Trophoblast cell (in vitro differentiated cells and primary cell): ENCODE measurements around the gene GARNL3.

Experiments used
- DNase-seq, 2 donors: peaks; one replicate each; pipeline ENCODE4 v3.0.0-alpha.2; 2016
- H2AFZ ChIP-seq: 2 replicates; pipeline ENCODE4 v1.6.1; 2013; ENCODE audit warnings: low read length, moderate library complexity, mild to moderate bottlenecking; ENCODE audit not compliant: insufficient read depth, poor library complexity
- H2AK5ac ChIP-seq: 2 replicates; pipeline ENCODE4 v1.6.1; 2013; ENCODE audit warnings: mild to moderate bottlenecking, low read length
- H2BK120ac ChIP-seq: 2 replicates; pipeline ENCODE4 v1.6.1; 2013; ENCODE audit warnings: low read length, mild to moderate bottlenecking, moderate library complexity; ENCODE audit not compliant: insufficient read depth, poor library complexity
- H2BK12ac ChIP-seq: 2 replicates; pipeline ENCODE4 v1.6.1; 2013; ENCODE audit warnings: mild to moderate bottlenecking, low read length, moderate library complexity
- H2BK5ac ChIP-seq: 2 replicates; pipeline ENCODE4 v1.6.1; 2013; ENCODE audit warnings: low read length, low read depth, moderate library complexity, mild to moderate bottlenecking; ENCODE audit not compliant: poor library complexity
- H3K14ac ChIP-seq: 2 replicates; pipeline ENCODE4 v1.6.1; 2013; ENCODE audit warnings: mild to moderate bottlenecking, low read length
- H3K18ac ChIP-seq: 2 replicates; pipeline ENCODE4 v1.6.1; 2013; ENCODE audit warnings: mild to moderate bottlenecking, low read length
- H3K23ac ChIP-seq: 2 replicates; pipeline ENCODE4 v1.6.1; 2013; ENCODE audit warnings: low read length
- H3K27ac ChIP-seq: 2 replicates; pipeline ENCODE4 v1.5.1; 2013; ENCODE audit warnings: low read depth, mild to moderate bottlenecking, inconsistent platforms, low read length, moderate library complexity
- H3K27me3 ChIP-seq: 2 replicates; pipeline ENCODE4 v1.6.1; 2013; ENCODE audit warnings: inconsistent platforms, mild to moderate bottlenecking, low read length, moderate library complexity; ENCODE audit not compliant: insufficient read depth
- H3K36me3 ChIP-seq, 2 experiments: 1 replicate in 1 of 2; 2 replicates in 1 of 2; pipeline ENCODE4 v1.6.1; 2013; ENCODE audit warnings: low read length in 2 of 2, mild to moderate bottlenecking in 2 of 2, moderate library complexity in 1 of 2; ENCODE audit not compliant: insufficient read depth in 2 of 2, control insufficient read depth in 1 of 2
- H3K4ac ChIP-seq: 2 replicates; pipeline ENCODE4 v1.6.1; 2013; ENCODE audit warnings: low read depth, mild to moderate bottlenecking, low read length, moderate library complexity
- H3K4me1 ChIP-seq, 2 experiments: 1 replicate in 1 of 2; 2 replicates in 1 of 2; pipeline ENCODE4 v1.6.1; 2013; ENCODE audit warnings: low read length in 2 of 2, mild to moderate bottlenecking in 2 of 2, moderate library complexity in 1 of 2; ENCODE audit not compliant: insufficient read depth in 2 of 2, control insufficient read depth in 1 of 2
- H3K4me2 ChIP-seq: 2 replicates; pipeline ENCODE4 v1.6.1; 2013; ENCODE audit warnings: inconsistent platforms, mild to moderate bottlenecking, low read length, moderate library complexity
- H3K4me3 ChIP-seq: 2 replicates; pipeline ENCODE4 v1.5.1; 2013; ENCODE audit warnings: mild to moderate bottlenecking, low read depth, low read length, inconsistent platforms
- H3K79me1 ChIP-seq: one replicate; pipeline ENCODE4 v1.6.1; 2013; ENCODE audit warnings: low read length
- H3K79me2 ChIP-seq: 2 replicates; pipeline ENCODE4 v1.6.1; 2013; ENCODE audit warnings: low read length, mild to moderate bottlenecking; ENCODE audit not compliant: control insufficient read depth, insufficient read depth, poor library complexity
- H3K9ac ChIP-seq: 2 replicates; pipeline ENCODE4 v1.6.1; 2013; ENCODE audit warnings: mild to moderate bottlenecking, low read length
- H3K9me3 ChIP-seq: 2 replicates; pipeline ENCODE4 v1.6.1; 2013; ENCODE audit warnings: low read depth, mild to moderate bottlenecking, control low read depth, inconsistent platforms, low read length; ENCODE audit not compliant: insufficient read depth
- H4K12ac ChIP-seq: 2 replicates; pipeline ENCODE4 v1.6.1; 2013; ENCODE audit warnings: low read depth, mild to moderate bottlenecking, low read length, moderate library complexity
- H4K8ac ChIP-seq: 2 replicates; pipeline ENCODE4 v1.6.1; 2013; ENCODE audit warnings: low read depth, mild to moderate bottlenecking, low read length, moderate library complexity
- H4K91ac ChIP-seq: one replicate; pipeline ENCODE4 v1.6.1; 2013; ENCODE audit warnings: low read depth, mild to moderate bottlenecking, low read length, moderate library complexity
- WGBS: extraction: QIAGEN DNeasy Blood & Tissue Kit; methylation state at CpG from one replicate; pipeline ENCODE4 v1.1.7; 2013; ENCODE audit warnings: missing lambda C conversion rate; ENCODE audit not compliant: insufficient read length, insufficient coverage; ENCODE audit errors: extremely low coverage; 5-methylcytosine and 5-hydroxymethylcytosine counted together

Gene GARNL3

DNA sequence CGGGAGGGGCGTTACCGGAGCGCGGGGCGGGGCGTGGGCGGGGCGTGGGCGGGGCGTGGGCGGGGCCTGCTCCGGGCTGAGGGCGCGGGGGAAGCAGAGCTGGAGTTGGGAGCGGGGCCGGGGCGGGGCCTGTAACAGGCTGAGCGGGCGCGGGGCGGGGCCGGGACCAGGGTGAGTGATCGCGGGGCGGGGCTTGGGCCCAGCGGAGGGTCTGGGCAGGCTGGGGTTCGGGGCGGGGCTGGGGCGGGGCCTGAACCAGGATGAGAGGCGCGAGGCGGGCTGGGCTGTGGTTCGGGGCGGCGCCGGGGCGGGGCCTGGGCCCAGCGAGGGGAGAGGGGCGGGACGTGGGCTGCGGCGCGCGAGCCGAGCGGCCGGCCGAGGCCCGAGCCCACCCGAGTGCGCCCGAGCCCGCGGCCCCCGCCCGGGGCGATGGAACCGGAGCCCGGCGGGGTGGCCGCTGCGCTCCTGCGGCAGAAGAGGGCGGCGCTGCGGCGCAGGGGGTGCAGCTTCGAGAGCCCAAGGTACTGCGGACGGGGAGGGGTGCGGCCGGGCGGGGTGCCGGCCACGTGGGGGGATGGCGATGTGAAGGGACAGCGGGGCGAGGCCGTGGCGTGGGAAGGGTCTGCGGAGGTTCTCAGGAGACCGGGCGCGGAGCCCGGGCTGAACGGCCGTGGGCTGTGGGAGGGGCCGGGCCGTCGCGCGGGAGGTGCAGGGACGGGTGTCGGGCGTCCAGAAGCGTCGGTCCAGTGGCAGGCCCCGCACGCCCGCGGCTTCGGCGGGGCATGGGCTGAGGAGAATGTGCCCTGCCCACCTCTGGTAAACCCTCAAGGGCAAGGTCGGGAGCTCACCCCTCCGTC lies 39.5 kb upstream of the GARNL3 start:
- H4K8ac ChIP-seq: no peak overlapping the region
- H2AK5ac ChIP-seq: no peak overlapping the region
- no peak overlapping the region for H3K18ac ChIP-seq
- H3K14ac ChIP-seq: peak overlapping the region; percentile 50
- H3K23ac ChIP-seq: no peak overlapping the region
- no CpG with 5 or more reads among the region's 106 CpGs for WGBS
- H3K4ac ChIP-seq: no peak overlapping the region
- H2BK120ac ChIP-seq: peak overlapping the region; percentile 11
- H2BK5ac ChIP-seq: no peak overlapping the region
- peaks cover 6% of the 10 kb centered on the region for H3K79me1 ChIP-seq
- H3K27ac ChIP-seq: no peak overlapping the region
- H3K27me3 ChIP-seq: peaks cover 6% of the 10 kb centered on the region
- H2AFZ ChIP-seq: peak overlapping the region; percentile 73
- no peaks in the 10 kb centered on the region for H3K36me3 ChIP-seq
- H3K4me2 ChIP-seq: peak overlapping the region; percentile 85
- H4K91ac ChIP-seq: peak overlapping the region; percentile 45
- H3K4me3 ChIP-seq: peak overlapping the region; percentile 69
- DNase-seq: peak; percentile 78 to 86
- peak overlapping the region; percentile 12 for H4K12ac ChIP-seq
- H3K4me1 ChIP-seq: peaks cover 3 to 15% of the 10 kb centered on the region in 2 experiments
- H3K79me2 ChIP-seq: peaks cover 2% of the 10 kb centered on the region
- H3K9me3 ChIP-seq: peaks cover 4% of the 10 kb centered on the region
- no peak overlapping the region for H3K9ac ChIP-seq
- H2BK12ac ChIP-seq: no peak overlapping the region

DNA sequence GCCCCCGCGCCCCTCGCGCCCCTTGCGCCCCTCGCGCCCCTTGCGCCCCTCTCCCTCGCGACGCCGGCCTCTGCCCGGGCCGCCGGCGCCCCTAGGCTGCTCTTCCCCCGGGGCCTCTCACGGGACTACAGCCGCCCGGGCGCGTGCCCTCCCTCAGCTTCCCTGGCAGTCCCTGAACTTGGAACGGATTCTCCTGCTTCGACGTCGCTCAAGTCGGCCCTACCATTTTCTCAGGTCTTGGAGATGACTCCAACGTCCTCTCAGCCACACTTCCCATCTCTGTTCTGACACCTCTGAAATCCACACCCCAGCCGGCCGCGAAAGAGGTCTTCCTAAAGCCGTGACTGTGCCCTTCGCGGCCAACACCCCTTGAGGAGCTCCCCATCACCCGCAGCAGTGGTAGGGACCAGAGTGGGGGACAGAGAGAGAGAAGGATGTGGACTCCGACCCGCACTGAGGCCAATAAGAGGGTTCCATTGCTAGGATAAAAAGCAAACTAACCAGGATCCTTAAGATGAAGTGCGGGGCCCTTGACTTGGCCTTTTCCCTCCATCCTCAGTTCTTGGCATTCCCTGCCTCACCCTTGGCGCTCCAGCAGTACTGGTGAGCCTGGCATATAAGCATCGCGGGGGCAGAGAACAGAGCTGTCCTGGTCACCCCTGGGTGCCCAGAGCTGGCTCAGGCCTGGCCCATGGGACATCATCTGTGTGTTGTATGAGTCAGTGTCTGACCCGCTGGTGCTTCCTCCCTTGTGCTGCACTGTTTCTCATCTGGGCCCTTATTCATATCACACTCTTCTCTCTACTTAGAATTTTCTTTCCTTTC lies 38.6 kb upstream of the GARNL3 start:
- H3K36me3 ChIP-seq: no peaks in the 10 kb centered on the region
- no peak overlapping the region for H2BK12ac ChIP-seq
- no peak overlapping the region for H2BK5ac ChIP-seq
- no CpG with 5 or more reads among the region's 42 CpGs for WGBS
- H2AK5ac ChIP-seq: no peak overlapping the region
- H3K14ac ChIP-seq: no peak overlapping the region
- no peak overlapping the region for H3K27ac ChIP-seq
- no peak overlapping the region for H3K9ac ChIP-seq
- H3K9me3 ChIP-seq: peaks cover 4% of the 10 kb centered on the region
- DNase-seq: no peak
- peaks cover 3 to 15% of the 10 kb centered on the region in 2 experiments for H3K4me1 ChIP-seq
- H2AFZ ChIP-seq: no peak overlapping the region
- H3K79me1 ChIP-seq: peaks cover 6% of the 10 kb centered on the region
- peaks cover 6% of the 10 kb centered on the region for H3K27me3 ChIP-seq
- H3K18ac ChIP-seq: no peak overlapping the region
- H3K23ac ChIP-seq: no peak overlapping the region
- no peak overlapping the region for H4K12ac ChIP-seq
- H3K4me2 ChIP-seq: peak overlapping the region; percentile 75
- H3K4ac ChIP-seq: no peak overlapping the region
- no peak overlapping the region for H4K8ac ChIP-seq
- peak overlapping the region; percentile 2 for H3K4me3 ChIP-seq
- H2BK120ac ChIP-seq: no peak overlapping the region
- H4K91ac ChIP-seq: no peak overlapping the region
- H3K79me2 ChIP-seq: peaks cover 2% of the 10 kb centered on the region

GRCh38 chr9:127229691-127230417 lies 34.7 kb upstream of the GARNL3 start:
- Histone ChIP-seq H3K79me2 (no peaks in the 10 kb centered on the region), H3K4me2 (no peak overlapping the region), H2AFZ (no peak overlapping the region), H2BK120ac (no peak overlapping the region), H3K4ac (no peak overlapping the region), H3K9me3 (no peaks in the 10 kb centered on the region), H2BK12ac (no peak overlapping the region), H3K4me1 (peaks cover 0 to 6% of the 10 kb centered on the region in 2 experiments), H3K27ac (no peak overlapping the region), H3K23ac (no peak overlapping the region), H3K79me1 (peaks cover 3% of the 10 kb centered on the region), H4K8ac (no peak overlapping the region), H3K36me3 (no peaks in the 10 kb centered on the region), H3K9ac (no peak overlapping the region), H3K14ac (no peak overlapping the region), H2AK5ac (no peak overlapping the region), H4K12ac (no peak overlapping the region), H3K27me3 (peaks cover 6% of the 10 kb centered on the region), H2BK5ac (no peak overlapping the region), H4K91ac (no peak overlapping the region), H3K4me3 (no peak overlapping the region), H3K18ac (no peak overlapping the region)
- DNase-seq: no peak
- WGBS: no CpG with 5 or more reads among the region's 4 CpGs

- no peaks in the 10 kb centered on the region for H3K36me3 ChIP-seq
- no peak overlapping the region for H4K12ac ChIP-seq
- no peak overlapping the region for H4K91ac ChIP-seq
- no peak overlapping the region for H2BK12ac ChIP-seq
- H3K4me3 ChIP-seq: no peak overlapping the region
- DNase-seq: no peak
- no peak overlapping the region for H2BK120ac ChIP-seq
- H3K4me1 ChIP-seq: no peaks in the 10 kb centered on the region
- no peak overlapping the region for H3K4ac ChIP-seq
- H3K9me3 ChIP-seq: no peaks in the 10 kb centered on the region
- no CpG with 5 or more reads among the region's 3 CpGs for WGBS
- H3K79me2 ChIP-seq: no peaks in the 10 kb centered on the region
- H3K27me3 ChIP-seq: no peaks in the 10 kb centered on the region
- no peak overlapping the region for H2AFZ ChIP-seq
- no peaks in the 10 kb centered on the region for H3K79me1 ChIP-seq
- no peak overlapping the region for H2BK5ac ChIP-seq
- no peak overlapping the region for H3K9ac ChIP-seq
- H2AK5ac ChIP-seq: no peak overlapping the region
- no peak overlapping the region for H3K14ac ChIP-seq
- H3K4me2 ChIP-seq: no peak overlapping the region
- no peak overlapping the region for H3K27ac ChIP-seq
- no peak overlapping the region for H3K23ac ChIP-seq
- H4K8ac ChIP-seq: no peak overlapping the region
- no peak overlapping the region for H3K18ac ChIP-seq
Observed at GRCh38 chr9:127231666-127232065, 32.9 kb upstream of the GARNL3 start.
